Measurements from ENCODE around the gene ATP11A.

ATP11A gene

GRCh38 chr13:112726016-112726767 lies 36.4 kb downstream of the ATP11A start:
- no peak for DNase-seq

- DNase-seq: no peak
Measured at GRCh38 chr13:112727581-112727980, 37.7 kb downstream of the ATP11A start.

- DNase-seq: no peak
Measured at GRCh38 chr13:112728375-112729126, 38.7 kb downstream of the ATP11A start.

DNA sequence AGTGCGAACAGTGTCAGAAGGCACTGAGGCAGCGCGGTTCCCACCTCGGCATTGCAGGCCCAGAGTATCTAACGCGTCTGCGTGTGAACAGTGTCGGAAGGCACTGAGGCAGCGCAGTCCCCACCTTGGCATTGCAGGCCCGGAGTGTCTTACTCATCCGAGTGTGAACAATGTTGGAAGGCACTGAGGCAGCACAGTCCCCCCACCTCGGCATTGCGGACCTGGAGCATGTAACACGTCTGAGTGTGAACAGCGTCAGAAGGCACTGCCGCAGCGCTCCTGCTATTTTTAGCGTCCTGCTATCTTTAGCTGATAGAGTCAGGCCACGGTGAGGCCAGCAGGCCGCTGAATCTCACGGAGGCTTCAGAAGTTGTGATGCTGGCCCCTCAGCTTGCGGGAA lies 39.6 kb downstream of the ATP11A start:
- DNase-seq: no peak

DNA sequence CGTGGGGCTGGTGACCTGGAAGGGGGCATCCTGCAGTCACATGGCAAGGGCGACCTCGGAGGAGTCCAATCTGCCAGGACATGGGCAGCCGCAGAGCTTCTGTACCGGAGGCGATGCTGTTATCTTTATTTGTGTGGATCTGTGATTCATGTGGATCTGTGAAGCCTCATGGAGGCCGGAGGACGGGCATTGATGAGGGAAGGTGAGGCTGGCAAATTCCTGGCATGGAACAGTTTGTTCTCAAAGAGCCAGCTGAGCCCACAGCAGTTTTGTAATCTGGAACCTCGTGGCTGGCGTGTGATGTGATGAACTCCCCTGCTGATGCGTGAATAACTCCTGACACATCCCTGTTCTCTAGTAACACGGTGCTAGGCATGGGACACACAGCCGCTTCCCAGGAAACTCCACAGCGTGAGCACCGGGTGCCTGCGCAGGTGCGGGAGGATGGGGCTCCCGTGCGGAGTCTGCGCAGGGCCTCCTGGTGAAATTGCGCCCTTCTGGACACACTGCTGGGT lies 40.4 kb downstream of the ATP11A start:
- no peak for DNase-seq

DNA sequence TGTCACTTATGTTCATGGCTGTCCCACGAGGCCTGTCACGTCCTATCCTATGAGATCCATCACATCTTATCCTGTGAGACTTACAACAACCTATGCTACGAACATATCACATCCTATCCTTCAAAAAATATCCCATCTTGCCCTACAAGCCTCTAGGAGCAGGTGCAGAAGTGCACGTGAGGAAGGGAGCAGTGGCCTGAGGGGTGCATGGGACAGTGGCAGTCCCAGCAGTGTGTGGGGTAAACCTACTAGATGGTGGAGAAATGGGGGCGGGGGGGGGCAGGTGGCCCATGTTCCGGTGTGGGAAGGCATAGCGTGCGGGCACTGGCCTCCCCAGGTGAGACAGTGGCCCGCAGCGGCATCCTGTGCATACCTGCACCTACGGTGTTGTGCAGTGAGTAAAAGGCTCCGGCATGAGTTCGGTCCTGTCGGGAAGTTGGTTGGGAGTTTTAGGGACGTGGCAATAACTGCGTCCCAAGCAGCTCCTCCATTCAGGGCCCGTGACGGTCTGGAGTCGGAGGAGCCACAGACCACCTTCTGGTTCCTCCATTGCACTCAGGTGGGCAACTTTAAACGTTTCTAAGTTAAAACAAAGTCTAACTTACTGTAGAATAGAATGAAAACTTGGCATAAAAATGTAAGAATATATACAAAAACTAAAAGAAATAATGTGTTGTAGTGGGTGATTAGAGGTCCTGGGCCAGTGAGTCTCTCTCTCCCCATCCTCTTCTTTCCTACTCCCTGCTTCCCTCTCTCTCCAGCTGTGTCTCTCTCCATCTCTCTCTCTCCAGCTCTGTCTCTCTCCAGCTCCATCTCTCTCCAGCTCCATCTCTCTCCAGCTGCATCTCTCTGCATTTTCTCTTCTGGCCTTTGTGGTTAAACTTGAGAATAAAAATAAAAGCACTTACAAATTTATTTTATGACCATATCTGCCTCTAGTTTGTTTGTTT lies 42.1 kb downstream of the ATP11A start:
- DNase-seq: no peak

- no peak for DNase-seq
Measured at GRCh38 chr13:112732679-112733078, 42.8 kb downstream of the ATP11A start.

- no peak for DNase-seq
Measured at GRCh38 chr13:112733112-112733511, 43.3 kb downstream of the ATP11A start.

- DNase-seq: no peak
Measured at GRCh38 chr13:112733661-112734379, 44.0 kb downstream of the ATP11A start.

GRCh38 chr13:112734696-112735547 lies 45.1 kb downstream of the ATP11A start:
- DNase-seq: no peak

GRCh38 chr13:112735791-112736190 lies 46.0 kb downstream of the ATP11A start:
- no peak for DNase-seq

- DNase-seq: no peak
Measured at GRCh38 chr13:112737294-112737693, 47.5 kb downstream of the ATP11A start.

DNA sequence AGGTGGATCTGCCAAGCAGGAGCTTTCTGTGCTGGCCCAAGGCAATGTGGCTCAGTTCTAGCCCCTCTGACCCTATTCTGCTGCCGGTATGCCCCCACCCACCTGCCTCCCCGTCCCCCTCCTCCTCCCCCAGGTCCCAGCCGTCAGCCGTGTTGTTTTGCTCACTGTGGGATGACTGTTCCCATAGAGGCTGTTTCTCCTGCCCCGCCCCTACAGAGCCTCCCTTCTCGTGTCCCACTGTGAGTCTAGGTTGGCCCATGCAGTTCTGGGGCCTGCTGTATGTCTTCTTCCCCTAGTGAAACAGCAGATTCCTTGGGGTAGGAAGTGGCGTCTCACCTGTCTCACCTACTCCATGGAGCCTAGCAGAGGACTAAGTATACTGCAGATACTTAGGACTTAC lies 48.8 kb downstream of the ATP11A start:
- no peak for DNase-seq

GRCh38 chr13:112740502-112741131 lies 50.8 kb downstream of the ATP11A start:
- no peak for DNase-seq

GRCh38 chr13:112741185-112741755 lies 51.4 kb downstream of the ATP11A start:
- no peak for DNase-seq

GRCh38 chr13:112741835-112742570 lies 52.2 kb downstream of the ATP11A start:
- no peak for DNase-seq

- no peak for DNase-seq
Measured at GRCh38 chr13:112742583-112742982, 52.7 kb downstream of the ATP11A start.

- no peak for DNase-seq
Measured at GRCh38 chr13:112743451-112744167, 53.8 kb downstream of the ATP11A start.

Data from activated gamma-delta T cell treated with Interleukin-2 at 50 U/mL for 16 hours (primary cell).